Activated CD8-positive, alpha-beta T cell treated with anti-CD3 and anti-CD28 coated beads, Interleukin-2, amount 10 ng/mL, durations not matched to agents 7 days and 5 days (primary cell): ENCODE measurements around the gene HSPA1L. TPM values are rescaled to one million over a fixed set of nuclear protein-coding genes. Genes with fewer than 3 reads are reported as not detected.
A peak's percentile ranks its signal among the peaks of the same experiment; 100 is the strongest.

Experiments used
- ATAC-seq: fragments of 150-1000 bp; cut with Tn5 transposase; one replicate; pipeline ENCODE4 v1.10.0; 2021; ENCODE audit warnings: moderate library complexity
- CTCF ChIA-PET: fragments of 350-600 bp; sonication (Branson Sonifier 250); formaldehyde crosslinking; loops from one replicate; lab custom pipeline; 2021; ENCODE audit warnings: antibody characterized with exemption; lab: Charles Lee
- POLR2A ChIA-PET: fragments of 350-600 bp; sonication (Branson Sonifier 250); formaldehyde crosslinking; loops from one replicate; lab custom pipeline; 2021; ENCODE audit warnings: antibody characterized with exemption; lab: Charles Lee
- DNase-seq: peaks from one replicate; pipeline ENCODE4 v3.0.0-alpha.2; 2020
- H3K27ac Mint-ChIP-seq: one replicate; pipeline ENCODE4 v1.8.0; 2021; ENCODE audit warnings: mild to moderate bottlenecking, mixed read lengths
- H3K27me3 Mint-ChIP-seq: one replicate; pipeline ENCODE4 v1.8.0; 2021; ENCODE audit warnings: low read depth, mixed read lengths
- H3K36me3 Mint-ChIP-seq: one replicate; pipeline ENCODE4 v1.8.0; 2021; ENCODE audit warnings: low read depth, mixed read lengths
- H3K4me1 Mint-ChIP-seq: one replicate; pipeline ENCODE4 v1.8.0; 2021; ENCODE audit warnings: low read depth, mixed read lengths
- H3K4me3 Mint-ChIP-seq: one replicate; pipeline ENCODE4 v1.8.0; 2021; ENCODE audit warnings: mild to moderate bottlenecking, mixed read lengths
- H3K9me3 Mint-ChIP-seq: one replicate; pipeline ENCODE4 v1.8.0; 2022; ENCODE audit warnings: mixed read lengths; ENCODE audit not compliant: insufficient read depth
- total RNA-seq, 2 experiments: library from RNA; stranded (reverse); gene quantifications; one replicate each; pipeline ENCODE4 v1.2.3, GENCODE V29; 2021

The HSPA1L gene
- total RNA-seq, 2 experiments from 2014 or later: 3.0 to 3.1 TPM

DNA sequence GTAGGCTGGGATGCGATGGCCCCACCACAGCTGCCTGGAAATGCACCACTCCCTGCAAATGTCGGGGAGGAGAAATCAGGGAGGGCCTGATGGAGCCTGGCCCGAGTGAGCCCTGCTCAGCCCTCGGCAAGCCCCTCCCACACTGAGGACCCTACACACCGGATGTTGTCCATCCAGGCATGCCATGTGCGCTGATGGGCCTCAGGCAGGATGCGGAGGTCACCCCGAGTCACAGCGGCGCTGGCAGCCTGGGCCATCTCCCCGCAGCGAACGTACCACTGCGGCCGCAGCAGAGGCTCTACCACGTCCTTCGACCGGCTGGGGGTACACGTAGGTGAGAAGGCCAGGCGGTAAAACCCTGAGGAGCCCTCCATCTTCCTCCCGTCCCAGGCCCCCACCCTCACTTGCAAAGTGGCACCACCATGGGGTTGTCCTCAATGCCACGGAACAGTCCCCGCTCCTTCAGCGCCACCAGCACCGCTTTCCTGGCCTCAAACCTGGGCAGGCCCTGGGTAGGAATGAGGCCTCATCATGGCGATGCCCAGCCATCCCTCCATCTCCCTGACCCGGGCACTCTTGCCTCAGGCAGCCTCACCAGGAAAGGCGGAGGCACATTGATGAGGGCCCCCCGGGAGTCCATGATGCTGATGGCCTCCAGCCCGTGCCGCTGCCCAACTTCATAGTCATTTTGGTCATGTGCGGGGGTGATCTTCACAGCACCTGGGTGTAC lies 32.8 kb downstream of the HSPA1L start:
- H3K4me1 Mint-ChIP-seq: peaks cover 7% of the 10 kb centered on the region
- no peaks in the 10 kb centered on the region for H3K27me3 Mint-ChIP-seq
- H3K36me3 Mint-ChIP-seq: peaks cover 40% of the 10 kb centered on the region
- ATAC-seq (no peak), DNase-seq (no peak)
- ChIA-PET CTCF (interaction anchor here (1.1 to 1.5 kb wide), 2 partner anchors 9 to 12 kb away, joined by 5 to 6 read pairs; no protein-coding TSS in a partner anchor), POLR2A (interaction anchor here (1.8 kb wide), 1 partner anchor 42 kb away, joined by 4 read pairs; the partner anchor contains the start of gene MSH5)
- no peak overlapping the region for H3K4me3 Mint-ChIP-seq
- no peak overlapping the region for H3K27ac Mint-ChIP-seq
- H3K9me3 Mint-ChIP-seq: no peaks in the 10 kb centered on the region

DNA sequence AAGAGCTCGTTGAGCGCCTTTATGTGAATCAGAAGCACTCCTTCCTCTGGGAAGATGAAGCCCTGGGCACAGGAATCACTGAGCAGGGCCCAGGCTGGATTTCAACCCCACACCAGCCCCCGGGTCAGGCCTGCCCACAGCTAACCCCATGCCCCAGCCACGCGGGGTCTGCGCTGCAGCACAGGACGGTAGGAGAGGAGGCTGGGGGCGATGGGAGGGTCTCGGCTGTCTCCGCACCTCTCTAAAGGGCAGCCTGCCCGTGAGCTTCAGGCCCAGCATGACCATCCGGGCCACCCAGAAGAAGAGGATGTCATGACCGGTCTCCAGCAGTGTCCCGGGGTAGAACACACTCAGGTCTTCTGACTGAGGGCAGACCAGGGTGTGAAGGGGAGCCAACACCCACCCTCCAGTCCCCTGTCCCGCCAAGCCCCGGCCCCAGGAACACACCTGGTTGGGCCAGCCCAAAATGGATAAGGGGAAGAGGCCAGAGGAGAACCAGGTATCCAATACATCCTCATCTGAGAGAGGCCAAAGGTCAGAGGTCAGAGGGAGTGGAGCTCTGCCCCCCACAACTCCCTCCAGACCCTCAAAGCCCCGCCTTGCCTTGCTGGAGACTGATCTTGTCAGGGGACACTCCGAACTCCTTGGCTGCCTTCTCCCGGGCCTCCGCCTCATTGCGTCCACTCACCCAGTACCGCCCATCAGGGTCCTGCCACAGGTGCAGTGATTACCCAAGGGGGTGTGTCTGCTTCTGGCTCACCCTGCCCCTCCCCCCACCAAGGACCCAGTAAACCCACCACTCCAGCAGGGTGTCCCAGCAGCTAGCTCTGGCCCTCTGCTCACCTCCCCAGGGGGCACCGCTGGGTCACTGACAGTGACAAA lies 33.6 kb downstream of the HSPA1L start:
- no peak overlapping the region for H3K4me3 Mint-ChIP-seq
- DNase-seq: no peak
- H3K9me3 Mint-ChIP-seq: no peaks in the 10 kb centered on the region
- H3K36me3 Mint-ChIP-seq: peaks cover 43% of the 10 kb centered on the region
- no peaks in the 10 kb centered on the region for H3K27me3 Mint-ChIP-seq
- no peak overlapping the region for H3K27ac Mint-ChIP-seq
- ChIA-PET CTCF (interaction anchor here (1.1 to 1.8 kb wide), 2 partner anchors 10 to 12 kb away, joined by 5 to 8 read pairs; no protein-coding TSS in a partner anchor), POLR2A (no interaction called here)
- ATAC-seq: no peak
- H3K4me1 Mint-ChIP-seq: peaks cover 15% of the 10 kb centered on the region

DNA sequence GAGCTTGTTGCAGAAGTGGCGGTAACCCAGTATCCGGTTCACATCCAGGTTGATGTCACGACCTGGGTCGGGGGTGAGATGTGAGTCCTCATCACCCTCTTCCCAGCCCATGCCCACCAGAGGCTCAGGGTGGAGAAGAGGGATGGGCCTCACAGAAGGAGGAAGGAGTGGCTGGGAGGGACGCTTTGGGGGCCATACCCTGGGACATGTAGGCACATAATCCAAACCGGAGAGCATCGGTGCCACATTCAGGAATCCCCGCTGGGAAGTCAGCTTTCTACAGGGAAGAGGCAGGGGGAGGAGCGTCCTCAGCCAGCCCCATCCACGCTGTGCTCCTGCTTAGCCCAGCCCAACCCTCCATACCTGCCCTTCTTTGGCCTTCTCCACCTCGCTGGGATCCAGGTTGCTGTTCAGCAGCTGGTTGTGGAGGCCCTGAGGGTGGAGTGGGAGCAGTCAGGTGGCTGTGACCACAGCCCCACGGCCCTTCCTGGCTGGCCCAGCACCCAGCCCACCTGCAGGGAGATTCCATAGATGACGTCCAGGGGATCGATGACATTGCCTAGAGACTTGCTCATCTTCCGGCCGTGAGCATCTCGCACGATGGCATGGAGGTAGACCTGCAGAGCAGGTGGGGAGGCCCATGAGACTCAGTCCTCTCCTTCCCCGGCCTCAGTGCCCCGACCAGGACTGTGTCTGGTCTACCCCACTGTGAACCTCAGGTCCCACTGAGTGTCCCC lies 34.4 kb downstream of the HSPA1L start:
- ATAC-seq (no peak), DNase-seq (no peak)
- Mint-ChIP-seq H3K4me1 (peaks cover 23% of the 10 kb centered on the region), H3K27me3 (no peaks in the 10 kb centered on the region), H3K36me3 (peaks cover 41% of the 10 kb centered on the region), H3K9me3 (no peaks in the 10 kb centered on the region), H3K4me3 (no peak overlapping the region), H3K27ac (no peak overlapping the region)
- POLR2A ChIA-PET: no interaction called here
- CTCF ChIA-PET: interaction anchor here (1.1 to 1.8 kb wide), 2 partner anchors 10 to 11 kb away, joined by 5 to 8 read pairs; no protein-coding TSS in a partner anchor

DNA sequence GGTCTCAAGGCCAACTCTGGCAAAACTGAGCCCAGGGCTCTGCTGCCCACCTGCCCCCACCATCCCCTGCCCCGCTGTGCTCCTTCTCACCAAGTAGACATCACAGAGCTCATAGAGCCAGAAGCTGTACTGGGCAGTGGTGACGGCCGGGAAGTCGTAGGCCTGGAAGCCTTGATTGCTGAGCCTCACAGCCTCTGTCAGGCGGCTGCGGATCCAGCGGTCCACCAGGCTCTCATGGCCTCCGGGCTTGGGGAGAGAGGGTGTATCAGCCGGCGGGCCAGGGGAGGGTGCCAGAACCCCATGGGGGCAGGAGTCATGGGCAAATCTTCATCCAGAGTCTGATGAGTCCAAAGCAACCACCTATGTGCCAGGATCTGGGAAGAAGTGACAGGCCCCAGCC lies 35.2 kb downstream of the HSPA1L start:
- H3K9me3 Mint-ChIP-seq: no peaks in the 10 kb centered on the region
- ChIA-PET CTCF (interaction anchor here (1.2 to 1.8 kb wide), 2 partner anchors 10 to 11 kb away, joined by 3 to 8 read pairs; no protein-coding TSS in a partner anchor), POLR2A (no interaction called here)
- no peak overlapping the region for H3K4me3 Mint-ChIP-seq
- peaks cover 41% of the 10 kb centered on the region for H3K36me3 Mint-ChIP-seq
- DNase-seq: no peak
- no peak overlapping the region for H3K27ac Mint-ChIP-seq
- no peak for ATAC-seq
- H3K27me3 Mint-ChIP-seq: no peaks in the 10 kb centered on the region
- peaks cover 30% of the 10 kb centered on the region for H3K4me1 Mint-ChIP-seq

DNA sequence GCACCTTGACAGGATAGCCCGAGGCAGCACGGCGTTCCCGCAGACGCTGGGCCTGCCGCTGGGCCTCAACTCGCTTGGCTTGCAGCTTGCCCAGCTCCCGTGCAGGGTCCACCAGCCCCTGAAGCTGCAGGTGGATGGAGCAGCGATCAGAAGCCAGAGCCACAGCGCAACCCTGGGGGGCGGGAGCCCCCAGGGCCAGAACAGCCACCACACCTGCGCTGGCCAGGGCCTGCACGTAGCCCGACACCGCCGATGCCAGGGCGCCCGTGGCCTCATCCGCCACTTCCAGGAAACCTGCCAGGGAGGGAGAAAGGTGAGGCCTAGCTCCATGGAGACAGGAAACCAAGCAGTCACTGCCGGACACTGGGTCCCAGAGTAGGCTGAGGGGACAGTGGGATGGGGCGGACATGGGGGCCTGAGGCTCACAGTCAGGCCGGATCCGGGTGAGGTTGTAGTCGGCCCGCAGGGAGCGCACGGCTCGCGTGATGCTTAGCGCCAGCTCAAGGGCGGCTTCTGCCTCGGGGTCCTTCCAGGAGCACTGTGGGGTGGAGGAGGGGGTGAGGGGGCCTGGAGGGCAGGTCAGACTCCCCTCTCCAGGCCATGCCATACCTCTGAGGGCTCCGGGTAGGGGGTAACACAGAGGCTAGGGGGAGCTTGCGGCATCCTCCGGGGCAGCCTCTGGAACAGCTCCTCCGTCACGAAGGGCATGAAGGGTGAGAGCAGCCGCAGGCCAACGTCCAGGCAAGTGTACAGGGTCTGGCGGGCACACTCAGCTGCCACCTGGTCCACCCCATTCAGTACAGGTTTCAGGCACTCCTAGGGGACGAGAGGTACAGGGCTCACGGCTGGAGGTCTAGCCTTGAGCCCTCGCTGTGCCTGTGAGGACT lies 35.8 kb downstream of the HSPA1L start:
- ChIA-PET CTCF (interaction anchor here (1.2 to 1.3 kb wide), 2 partner anchors 10 to 12 kb away, joined by 3 to 5 read pairs; no protein-coding TSS in a partner anchor), POLR2A (interaction anchor here (0.6 to 1.0 kb wide), 2 partner anchors 12 to 39 kb away, joined by 3 to 4 read pairs; partner anchors contain the start of gene MSH5)
- ATAC-seq: no peak
- DNase-seq: no peak
- H3K9me3 Mint-ChIP-seq: no peaks in the 10 kb centered on the region
- H3K36me3 Mint-ChIP-seq: peaks cover 35% of the 10 kb centered on the region
- H3K4me1 Mint-ChIP-seq: peaks cover 30% of the 10 kb centered on the region
- H3K27ac Mint-ChIP-seq: no peak overlapping the region
- no peak overlapping the region for H3K4me3 Mint-ChIP-seq
- no peaks in the 10 kb centered on the region for H3K27me3 Mint-ChIP-seq

DNA sequence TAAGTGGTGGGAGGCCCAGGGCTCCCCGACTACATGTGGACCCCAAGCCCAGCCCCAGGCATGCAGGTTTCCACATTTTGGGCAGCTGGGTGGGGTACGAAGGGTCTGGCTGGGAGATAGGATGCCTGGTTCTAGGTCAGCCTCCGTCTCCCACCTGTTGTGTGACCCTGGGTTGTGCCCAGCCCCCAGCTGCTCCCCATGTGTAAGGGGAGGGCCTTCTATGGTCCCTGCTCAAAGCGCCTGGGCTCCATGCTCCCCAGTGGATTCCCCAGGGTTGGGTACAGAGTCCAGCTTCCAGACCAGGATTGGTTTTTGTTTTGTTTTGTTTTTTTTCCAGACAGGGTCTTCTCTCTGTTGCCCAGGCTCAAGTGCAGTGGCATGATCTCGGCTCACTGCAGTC lies 36.9 kb downstream of the HSPA1L start:
- no peak overlapping the region for H3K4me3 Mint-ChIP-seq
- H3K27me3 Mint-ChIP-seq: no peaks in the 10 kb centered on the region
- ChIA-PET POLR2A (interaction anchor here (1.0 to 1.8 kb wide), 2 partner anchors 29 to 38 kb away, joined by 5 to 9 read pairs; partner anchors contain the start of genes LSM2 and MSH5), CTCF (interaction anchor here (0.7 to 2.0 kb wide), 4 partner anchors 9 to 51 kb away, joined by 3 to 14 read pairs (median 4); no protein-coding TSS in a partner anchor)
- DNase-seq (no peak), ATAC-seq (no peak)
- H3K4me1 Mint-ChIP-seq: peaks cover 32% of the 10 kb centered on the region
- peaks cover 31% of the 10 kb centered on the region for H3K36me3 Mint-ChIP-seq
- H3K9me3 Mint-ChIP-seq: no peaks in the 10 kb centered on the region
- H3K27ac Mint-ChIP-seq: peak overlapping the region; percentile 91

DNA sequence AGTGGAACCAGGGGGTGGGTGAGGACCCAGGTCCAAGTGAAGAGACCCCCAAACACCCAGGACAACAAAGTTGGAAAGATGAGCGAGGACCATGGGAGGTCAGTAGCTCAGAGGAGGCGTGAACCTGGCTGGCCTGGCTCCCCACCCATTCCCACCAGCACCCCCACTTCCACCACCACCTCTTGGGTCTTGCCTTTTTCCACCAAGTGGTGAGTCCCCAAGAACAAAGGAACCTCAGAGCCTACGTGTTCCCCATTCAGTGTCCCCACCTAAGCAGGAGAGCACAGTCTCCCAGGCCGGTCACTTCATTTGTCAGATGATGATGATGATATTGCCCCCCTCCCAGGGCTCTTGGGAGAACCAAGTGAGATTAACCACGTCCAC lies 37.4 kb downstream of the HSPA1L start:
- H3K4me3 Mint-ChIP-seq: no peak overlapping the region
- peaks cover 26% of the 10 kb centered on the region for H3K36me3 Mint-ChIP-seq
- no peak for DNase-seq
- no peaks in the 10 kb centered on the region for H3K9me3 Mint-ChIP-seq
- POLR2A ChIA-PET: interaction anchor here (1.0 to 1.8 kb wide), 4 partner anchors 29 to 40 kb away, joined by 3 to 9 read pairs (median 4); partner anchors contain the start of genes LSM2 and MSH5
- H3K27me3 Mint-ChIP-seq: no peaks in the 10 kb centered on the region
- H3K4me1 Mint-ChIP-seq: peaks cover 38% of the 10 kb centered on the region
- CTCF ChIA-PET: interaction anchor here (0.7 to 2.0 kb wide), 4 partner anchors 8 to 51 kb away, joined by 3 to 14 read pairs (median 4); no protein-coding TSS in a partner anchor
- no peak for ATAC-seq
- peak overlapping the region; percentile 91 for H3K27ac Mint-ChIP-seq

DNA sequence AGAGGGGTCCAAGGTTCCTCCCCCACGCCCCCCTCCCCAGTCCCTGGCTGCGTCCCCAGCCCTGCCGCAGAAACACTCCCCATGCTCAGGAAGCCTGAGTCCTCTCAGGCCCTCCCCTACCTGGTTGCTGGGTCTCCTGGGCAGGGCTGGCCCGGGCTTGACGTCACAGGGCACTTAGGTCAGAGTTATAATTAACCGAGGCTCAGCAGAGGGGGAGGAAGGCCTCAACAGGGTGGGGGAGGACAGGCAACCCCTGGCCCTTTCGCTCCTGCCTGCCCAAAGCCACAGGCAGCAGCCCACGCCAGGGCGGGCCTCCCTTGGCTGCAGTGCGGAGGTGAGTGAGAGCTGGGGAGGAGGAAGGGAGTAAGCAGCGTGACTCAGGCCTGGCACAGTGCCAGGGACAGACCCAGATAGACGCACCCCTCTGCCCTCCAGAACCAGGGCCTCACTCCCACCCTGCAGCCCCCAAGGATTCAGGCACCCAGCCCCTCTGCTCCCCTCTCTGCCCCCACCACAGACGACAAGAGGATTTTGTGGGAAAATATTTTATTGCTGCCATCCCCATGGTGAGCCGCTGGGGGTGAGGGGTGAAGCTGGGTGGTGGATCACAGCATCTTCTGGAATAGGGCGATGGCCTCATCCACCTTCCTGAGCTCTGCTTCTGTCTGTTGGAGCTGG lies 38.0 kb downstream of the HSPA1L start, which contains the start of gene VWA7:
Gene VWA7 (minus strand): TSS at position 340 of the 678 bp plus-strand sequence. CDS start 549 bp downstream, outside the sequence.
- Mint-ChIP-seq H3K9me3 (no peaks in the 10 kb centered on the region), H3K4me1 (peaks cover 41% of the 10 kb centered on the region), H3K4me3 (peak within 1 kb of the TSS; percentile 50), H3K36me3 (peaks cover 22% of the 10 kb centered on the region), H3K27me3 (no peaks in the 10 kb centered on the region), H3K27ac (peak within 1 kb of the TSS; percentile 91)
- POLR2A ChIA-PET: interaction anchor here (1.0 to 1.8 kb wide), 4 partner anchors 30 to 41 kb away, joined by 3 to 9 read pairs (median 4); partner anchors contain the start of genes LSM2 and MSH5
- CTCF ChIA-PET: interaction anchor here (0.7 to 2.0 kb wide), 3 partner anchors 11 to 50 kb away, joined by 3 to 14 read pairs (median 4); no protein-coding TSS in a partner anchor
- ATAC-seq (peak; percentile 80), DNase-seq (peak; percentile 81)

DNA sequence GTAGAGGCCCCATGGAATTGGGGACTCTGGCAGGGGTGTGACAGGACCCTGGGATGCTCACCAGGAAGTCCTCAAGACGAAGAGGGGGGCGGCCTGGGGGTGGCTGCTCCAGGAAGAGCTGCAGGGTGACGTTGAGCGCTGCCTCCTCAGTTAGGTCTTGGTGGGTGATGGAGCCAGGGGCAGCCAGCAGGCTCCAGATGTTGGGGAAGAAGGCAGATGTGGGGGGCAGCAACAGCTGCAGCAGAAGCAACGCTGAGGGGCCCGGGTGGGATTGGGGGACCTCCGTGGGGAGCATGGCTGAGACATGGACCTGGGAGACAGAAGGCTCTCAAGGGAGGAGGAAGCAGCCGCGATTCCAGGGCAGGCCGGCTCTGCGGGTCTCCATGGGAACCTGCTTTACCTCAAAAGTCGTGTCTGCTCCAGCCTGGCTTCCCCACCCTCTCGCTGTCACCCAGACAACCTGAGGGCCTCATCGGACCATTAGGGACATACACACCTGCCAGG lies 38.5 kb downstream of the HSPA1L start:
- Mint-ChIP-seq H3K4me3 (peak overlapping the region; percentile 50), H3K36me3 (peaks cover 22% of the 10 kb centered on the region), H3K9me3 (no peaks in the 10 kb centered on the region), H3K27ac (peak overlapping the region; percentile 91), H3K27me3 (no peaks in the 10 kb centered on the region), H3K4me1 (peaks cover 45% of the 10 kb centered on the region)
- CTCF ChIA-PET: interaction anchor here (2.0 kb wide), 1 partner anchor 14 kb away, joined by 14 read pairs; no protein-coding TSS in a partner anchor
- DNase-seq (no peak), ATAC-seq (peak; percentile 20)
- POLR2A ChIA-PET: interaction anchor here (1.3 to 1.8 kb wide), 3 partner anchors 36 to 41 kb away, joined by 3 to 9 read pairs (median 3); partner anchors contain the start of gene MSH5
